Activated effector memory CD4-positive, alpha-beta T cell treated with Interleukin-2 at 50 U/mL for 16 hours (primary cell): ENCODE measurements around the gene SEMA6A.
"Not testable (repeated sequence)": the region's sequence is repeated elsewhere in the genome, so short reads cannot be mapped to it uniquely, and the experiment has no call there.

Source experiments
- DNase-seq: peaks from one replicate; pipeline ENCODE4 v3.0.0-alpha.2; 2020

The SEMA6A gene

GRCh38 chr5:116546743-116547124 is 27.9 kb downstream of the SEMA6A start:
- DNase-seq: no peak

GRCh38 chr5:116546033-116546742 is 28.4 kb downstream of the SEMA6A start:
- DNase-seq: no peak

GRCh38 chr5:116545465-116545864 is 29.2 kb downstream of the SEMA6A start:
- DNase-seq: not testable (repeated sequence)

- no peak for DNase-seq
These were observed 29.9 kb downstream of the SEMA6A start for GRCh38 chr5:116544531-116545241.

GRCh38 chr5:116543501-116543900 is 31.1 kb downstream of the SEMA6A start:
- DNase-seq: no peak

- DNase-seq: no peak
These were observed 32.0 kb downstream of the SEMA6A start for GRCh38 chr5:116542619-116543018.

GRCh38 chr5:116539222-116539621 is 35.4 kb downstream of the SEMA6A start:
- no peak for DNase-seq

- no peak for DNase-seq
These were observed 38.1 kb downstream of the SEMA6A start for GRCh38 chr5:116536316-116537083.

GRCh38 chr5:116534964-116535651 is 39.5 kb downstream of the SEMA6A start:
- DNase-seq: no peak

- no peak for DNase-seq
These were observed 41.7 kb downstream of the SEMA6A start for GRCh38 chr5:116532762-116533525.

- no peak for DNase-seq
These were observed 43.0 kb downstream of the SEMA6A start for GRCh38 chr5:116531635-116532034.

- no peak for DNase-seq
These were observed 43.5 kb downstream of the SEMA6A start for GRCh38 chr5:116531117-116531516.

GRCh38 chr5:116530276-116530675 is 44.3 kb downstream of the SEMA6A start:
- DNase-seq: no peak

- DNase-seq: no peak
These were observed 45.0 kb downstream of the SEMA6A start for GRCh38 chr5:116529615-116530014.

GRCh38 chr5:116528519-116529234 is 45.9 kb downstream of the SEMA6A start:
- no peak for DNase-seq

GRCh38 chr5:116527582-116527981 is 47.0 kb downstream of the SEMA6A start:
- no peak for DNase-seq

- no peak for DNase-seq
These were observed 48.9 kb downstream of the SEMA6A start for GRCh38 chr5:116525674-116526073.

- DNase-seq: no peak
These were observed 49.7 kb downstream of the SEMA6A start for GRCh38 chr5:116524966-116525365.

- no peak for DNase-seq
These were observed 50.3 kb downstream of the SEMA6A start for GRCh38 chr5:116524051-116524904.

- DNase-seq: not testable (repeated sequence)
These were observed 51.4 kb downstream of the SEMA6A start for GRCh38 chr5:116523182-116523581.
